HL-60 (cell line): ENCODE data around the gene TPP2.

Experiments
- DNase-seq, 2 experiments: peaks; one replicate each; pipeline ENCODE4 v3.0.0-alpha.2; 2010 to 2020; ENCODE audit warnings: low read depth in 1 of 2, low spot score in 1 of 2
- H3K27ac ChIP-seq: fragments of 250-450 bp; sonication (Bioruptor Pico); replicated peaks from 2 replicates; pipeline ENCODE4 v1.5.1; 2020; ENCODE audit warnings: mild to moderate bottlenecking, moderate library complexity
- H3K27me3 ChIP-seq: fragments of 250-450 bp; sonication (Bioruptor Pico); 2 replicates; pipeline ENCODE4 v1.5.1; 2021; ENCODE audit warnings: mild to moderate bottlenecking, moderate library complexity; ENCODE audit not compliant: insufficient read depth, poor library complexity, severe bottlenecking
- H3K4me3 ChIP-seq: replicated peaks from 2 replicates; pipeline ENCODE4 v1.5.1; 2011; ENCODE audit warnings: mild to moderate bottlenecking, control low read depth, low read length; ENCODE audit not compliant: insufficient read depth
- CTCF ChIP-seq: IDR thresholded peaks from one replicate; pipeline ENCODE4 v1.5.1; 2011; ENCODE audit warnings: low read length, control low read depth, inconsistent platforms; ENCODE audit not compliant: insufficient read depth
- GABPA ChIP-seq: IDR thresholded peaks from 2 replicates; pipeline ENCODE4 v1.6.1; 2012; ENCODE audit warnings: low read depth
- POLR2AphosphoS5 ChIP-seq: IDR thresholded peaks from 2 replicates; pipeline ENCODE4 v1.6.1; 2012; ENCODE audit warnings: low read depth
- REST ChIP-seq: IDR thresholded peaks from 2 replicates; pipeline ENCODE4 v1.6.1; 2012; ENCODE audit warnings: low read depth; ENCODE audit not compliant: insufficient replicate concordance
- SPI1 ChIP-seq: IDR thresholded peaks from 2 replicates; pipeline ENCODE4 v1.6.1; 2012; ENCODE audit warnings: low read depth, mild to moderate bottlenecking, borderline replicate concordance

TPP2 gene

GRCh38 chr13:102693250-102693649 is 96.5 kb downstream of the TPP2 start:
- DNase-seq, result no peak
- H3K27me3 ChIP-seq, result peaks cover 6% of the 10 kb centered on the region
- no peak overlapping the region for H3K27ac ChIP-seq
- TF ChIP-seq GABPA (no peak), CTCF (no peak), SPI1 (no peak), POLR2AphosphoS5 (no peak), REST (no peak)
- no peak overlapping the region for H3K4me3 ChIP-seq

GRCh38 chr13:102693776-102694175 is 97.0 kb downstream of the TPP2 start:
- no peak for DNase-seq
- Histone ChIP-seq H3K27me3 (peaks cover 6% of the 10 kb centered on the region), H3K27ac (no peak overlapping the region), H3K4me3 (no peak overlapping the region)
- no peak for TF ChIP-seq REST
- no peak for TF ChIP-seq SPI1
- no peak for TF ChIP-seq POLR2AphosphoS5
- no peak for TF ChIP-seq GABPA
- no peak for TF ChIP-seq CTCF

- Histone ChIP-seq H3K27ac (no peak within 1 kb of the TSS), H3K4me3 (no peak within 1 kb of the TSS)
- TF ChIP-seq POLR2AphosphoS5 (no peak), GABPA (no peak), SPI1 (no peak), CTCF (no peak), REST (no peak)
Measured at GRCh38 chr13:102694937-102695336, 98.2 kb downstream of the TPP2 start, which contains the start of gene METTL21C. Gene METTL21C (minus strand): TSS chr13:102695044. CDS start chr13:102694498, 546 bp downstream.

More at GRCh38 chr13:102694937-102695336, 98.2 kb downstream of the TPP2 start, which contains the start of gene METTL21C:
- peaks cover 6% of the 10 kb centered on the region for H3K27me3 ChIP-seq
- no peak for DNase-seq
